HAP-1 (cell line): ENCODE results near the gene TINCR.

Source experiments
- DNase-seq, 2 experiments: peaks; one replicate each; pipeline ENCODE4 v3.0.0-alpha.2; 2016 to 2020; ENCODE audit warnings: low spot score in 2 of 2
- H3K27me3 ChIP-seq: fragments of 250-450 bp; sonication (Bioruptor Pico); 2 replicates; pipeline ENCODE4 v1.5.1; 2020; ENCODE audit warnings: low read depth, mild to moderate bottlenecking, moderate library complexity
- H3K36me3 ChIP-seq: fragments of 250-450 bp; sonication (Bioruptor Pico); replicated peaks from 2 replicates; pipeline ENCODE4 v1.5.1; 2020; ENCODE audit warnings: mild to moderate bottlenecking
- H3K4me1 ChIP-seq: fragments of 250-450 bp; sonication (Bioruptor Pico); 2 replicates; pipeline ENCODE4 v1.5.1; 2020; ENCODE audit warnings: mild to moderate bottlenecking
- H3K4me3 ChIP-seq: fragments of 250-450 bp; sonication (Bioruptor Pico); 2 replicates; pipeline ENCODE4 v1.5.1; 2020; ENCODE audit warnings: mild to moderate bottlenecking, moderate library complexity
- H3K9me3 ChIP-seq: fragments of 250-450 bp; sonication (Bioruptor Pico); 2 replicates; pipeline ENCODE4 v1.5.1; 2020; ENCODE audit warnings: mild to moderate bottlenecking, moderate library complexity
- in situ Hi-C: fragments of 300-500 bp; cut with MboI; formaldehyde crosslinking; loops from 3 replicates; pipeline ENCODE4 v1.14.3; 2020; ENCODE audit warnings: low sequenced_read_pairs, inconsistent platforms, mixed read lengths

Gene TINCR

DNA sequence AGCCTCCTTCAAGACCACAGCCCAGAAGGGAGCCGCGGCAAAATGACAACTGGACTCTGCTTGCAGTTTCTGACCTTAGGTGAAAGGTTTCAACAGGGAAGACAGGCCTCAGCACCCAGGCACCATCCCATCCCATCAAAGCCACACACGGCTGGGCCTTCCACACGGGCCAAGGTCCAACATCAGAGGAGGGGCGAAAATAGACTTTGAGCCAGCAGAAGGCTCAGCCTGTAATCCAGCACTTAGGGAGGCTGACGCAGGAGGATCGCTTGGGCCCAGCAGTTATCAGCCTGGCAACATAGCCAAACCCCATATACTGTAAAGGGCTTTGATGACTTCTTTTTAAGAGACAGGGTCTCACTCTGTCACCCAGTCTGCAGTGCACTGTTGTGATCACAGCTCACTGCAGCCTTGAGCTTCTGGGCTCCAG is 26.8 kb upstream of the TINCR start:
- in situ Hi-C loops: no loop called here
- Histone ChIP-seq H3K9me3 (no peaks in the 10 kb centered on the region), H3K4me1 (no peaks in the 10 kb centered on the region), H3K27me3 (no peaks in the 10 kb centered on the region), H3K4me3 (no peak overlapping the region), H3K36me3 (peaks cover 93% of the 10 kb centered on the region)
- DNase-seq: no peak

- no peaks in the 10 kb centered on the region for H3K9me3 ChIP-seq
- peaks cover 91% of the 10 kb centered on the region for H3K36me3 ChIP-seq
- no peak overlapping the region for H3K4me3 ChIP-seq
- H3K27me3 ChIP-seq: no peaks in the 10 kb centered on the region
- DNase-seq: no peak
- no peaks in the 10 kb centered on the region for H3K4me1 ChIP-seq
- in situ Hi-C loops: no loop called here
Measured at GRCh38 chr19:5593343-5594255, 25.8 kb upstream of the TINCR start.

- Histone ChIP-seq H3K9me3 (no peaks in the 10 kb centered on the region), H3K4me1 (no peaks in the 10 kb centered on the region), H3K4me3 (no peak overlapping the region), H3K36me3 (peaks cover 90% of the 10 kb centered on the region), H3K27me3 (no peaks in the 10 kb centered on the region)
- DNase-seq: no peak
- in situ Hi-C loops: no loop called here
Measured at GRCh38 chr19:5592531-5593342, 25.0 kb upstream of the TINCR start.

DNA sequence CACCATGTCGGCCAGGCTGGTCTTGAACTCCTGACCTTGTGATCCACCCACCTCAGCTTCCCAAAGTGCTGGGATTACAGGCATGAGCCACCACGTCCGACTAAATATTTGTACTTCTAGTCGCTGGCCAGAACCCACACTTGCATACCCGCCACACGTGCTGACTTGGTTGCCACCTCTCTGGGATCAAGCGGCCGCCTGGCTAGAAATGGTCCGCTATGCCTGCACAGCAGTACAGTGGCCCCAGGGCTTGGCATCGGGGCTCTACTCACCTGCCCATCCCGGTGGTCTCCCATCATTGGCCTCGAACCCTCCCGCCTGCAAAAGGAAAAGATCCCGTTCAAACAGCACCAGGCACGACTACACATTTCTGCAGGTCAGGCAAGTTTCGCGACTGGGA is 23.7 kb upstream of the TINCR start:
- Histone ChIP-seq H3K4me3 (no peak overlapping the region), H3K4me1 (no peaks in the 10 kb centered on the region), H3K27me3 (no peaks in the 10 kb centered on the region), H3K9me3 (no peaks in the 10 kb centered on the region), H3K36me3 (peaks cover 88% of the 10 kb centered on the region)
- no peak for DNase-seq
- in situ Hi-C loops: no loop called here

GRCh38 chr19:5590865-5591154 is 23.1 kb upstream of the TINCR start:
- H3K4me3 ChIP-seq: no peak overlapping the region
- H3K4me1 ChIP-seq: no peaks in the 10 kb centered on the region
- no peak for DNase-seq
- no peaks in the 10 kb centered on the region for H3K27me3 ChIP-seq
- no peaks in the 10 kb centered on the region for H3K9me3 ChIP-seq
- H3K36me3 ChIP-seq: peaks cover 86% of the 10 kb centered on the region
- in situ Hi-C loops: no loop called here

GRCh38 chr19:5590151-5590864 is 22.6 kb upstream of the TINCR start:
- H3K4me3 ChIP-seq: no peak overlapping the region
- in situ Hi-C loops: no loop called here
- DNase-seq: no peak
- H3K4me1 ChIP-seq: no peaks in the 10 kb centered on the region
- H3K36me3 ChIP-seq: peaks cover 85% of the 10 kb centered on the region
- H3K9me3 ChIP-seq: no peaks in the 10 kb centered on the region
- no peaks in the 10 kb centered on the region for H3K27me3 ChIP-seq

DNA sequence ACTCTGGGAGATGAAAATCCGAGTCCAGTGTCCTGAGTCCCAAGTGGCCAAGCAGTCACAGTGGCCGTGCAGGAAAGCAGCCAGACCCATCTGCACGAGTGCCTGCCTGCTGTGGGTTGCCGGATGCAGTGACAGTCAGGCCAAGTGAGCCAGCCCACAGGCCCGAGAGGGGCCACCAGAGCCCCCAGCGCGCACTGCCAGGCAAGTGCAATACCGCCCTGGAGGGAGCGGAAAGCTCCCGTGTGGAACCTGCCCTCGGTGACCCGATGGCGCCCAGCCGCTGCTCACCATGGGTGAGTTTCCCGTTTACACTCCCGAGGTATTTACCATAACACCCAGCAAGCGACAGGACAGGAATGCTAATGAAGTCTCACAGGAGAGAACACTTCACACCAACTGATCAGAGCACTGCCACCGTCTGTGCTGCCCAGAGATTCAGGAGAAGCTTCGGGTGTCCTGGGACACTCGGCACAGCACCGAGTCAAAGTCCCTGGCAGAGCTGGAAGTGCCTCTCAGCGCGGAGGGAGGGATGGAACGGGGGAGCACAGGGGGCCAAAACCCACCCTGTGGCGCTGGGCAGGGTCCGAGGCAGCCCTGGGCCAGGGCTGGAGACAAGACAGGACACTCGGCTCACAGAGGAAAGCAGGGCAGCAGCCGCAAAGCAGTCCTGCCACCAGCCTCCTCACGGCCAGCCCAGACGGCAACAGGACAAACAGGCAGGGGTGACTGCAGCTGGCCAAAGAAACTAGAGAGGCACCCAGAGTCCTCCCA is 21.3 kb upstream of the TINCR start:
- no peaks in the 10 kb centered on the region for H3K27me3 ChIP-seq
- no peaks in the 10 kb centered on the region for H3K9me3 ChIP-seq
- in situ Hi-C loops: no loop called here
- H3K36me3 ChIP-seq: peaks cover 80% of the 10 kb centered on the region
- DNase-seq: no peak
- H3K4me1 ChIP-seq: no peaks in the 10 kb centered on the region
- H3K4me3 ChIP-seq: no peak overlapping the region

DNA sequence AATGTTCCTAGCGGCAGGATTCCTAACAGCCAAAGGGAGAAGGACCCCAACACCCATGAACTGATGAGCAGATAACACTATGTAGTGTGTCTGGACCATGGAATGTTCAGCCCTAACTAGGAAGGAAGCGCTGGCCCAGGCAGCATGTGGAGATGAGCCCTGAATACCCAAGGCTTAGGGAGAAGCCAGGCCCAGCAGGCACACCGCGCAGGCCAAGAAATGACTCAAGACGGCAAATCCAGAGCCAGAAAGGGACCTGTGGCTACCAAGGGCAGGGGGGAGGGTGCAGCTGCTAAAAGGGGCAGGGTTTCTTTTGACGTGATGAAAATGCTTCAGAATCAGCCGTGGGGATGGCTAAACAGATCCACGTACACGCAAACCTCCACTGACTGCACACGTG is 20.7 kb upstream of the TINCR start:
- Histone ChIP-seq H3K36me3 (peaks cover 73% of the 10 kb centered on the region), H3K9me3 (no peaks in the 10 kb centered on the region), H3K4me3 (no peak overlapping the region), H3K4me1 (no peaks in the 10 kb centered on the region), H3K27me3 (no peaks in the 10 kb centered on the region)
- DNase-seq: no peak
- in situ Hi-C loops: no loop called here

- Histone ChIP-seq H3K9me3 (no peaks in the 10 kb centered on the region), H3K36me3 (peaks cover 66% of the 10 kb centered on the region), H3K27me3 (no peaks in the 10 kb centered on the region), H3K4me1 (no peaks in the 10 kb centered on the region), H3K4me3 (no peak overlapping the region)
- in situ Hi-C loops: no loop called here
- DNase-seq: no peak
Measured at GRCh38 chr19:5587661-5588060, 19.9 kb upstream of the TINCR start.

DNA sequence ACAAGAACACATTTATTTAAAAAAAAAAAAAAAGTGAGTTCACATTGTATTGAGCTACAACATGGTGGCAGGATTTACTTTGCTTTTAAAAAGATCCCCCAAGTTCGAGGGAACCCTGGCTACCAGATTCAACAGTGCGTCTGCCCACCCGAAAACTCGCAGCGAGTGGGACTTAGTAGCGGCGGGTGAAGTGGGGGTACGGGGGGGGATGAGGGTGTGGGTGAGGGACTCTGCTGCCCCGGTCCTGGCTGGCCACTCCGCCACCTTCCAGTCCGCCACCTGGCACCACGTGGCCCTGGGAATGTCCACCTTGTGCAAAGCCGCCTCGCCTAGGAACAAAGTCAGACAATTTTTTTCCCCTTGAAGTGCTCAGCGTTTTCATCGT is 19.3 kb upstream of the TINCR start:
- no peak overlapping the region for H3K4me3 ChIP-seq
- H3K27me3 ChIP-seq: no peaks in the 10 kb centered on the region
- H3K9me3 ChIP-seq: no peaks in the 10 kb centered on the region
- no peaks in the 10 kb centered on the region for H3K4me1 ChIP-seq
- H3K36me3 ChIP-seq: peaks cover 62% of the 10 kb centered on the region
- no peak for DNase-seq
- in situ Hi-C loops: no loop called here

GRCh38 chr19:5586300-5587070 is 18.7 kb upstream of the TINCR start:
- H3K4me3 ChIP-seq: no peak overlapping the region
- H3K36me3 ChIP-seq: peaks cover 58% of the 10 kb centered on the region
- no peak for DNase-seq
- no peaks in the 10 kb centered on the region for H3K9me3 ChIP-seq
- in situ Hi-C loops: no loop called here
- no peaks in the 10 kb centered on the region for H3K27me3 ChIP-seq
- no peaks in the 10 kb centered on the region for H3K4me1 ChIP-seq

GRCh38 chr19:5585461-5586299 is 17.9 kb upstream of the TINCR start:
- in situ Hi-C loops: no loop called here
- H3K9me3 ChIP-seq: no peaks in the 10 kb centered on the region
- no peak for DNase-seq
- H3K36me3 ChIP-seq: peaks cover 52% of the 10 kb centered on the region
- no peak overlapping the region for H3K4me3 ChIP-seq
- no peaks in the 10 kb centered on the region for H3K4me1 ChIP-seq
- H3K27me3 ChIP-seq: no peaks in the 10 kb centered on the region
